ENCODE data around the gene ATP5IF1.

Gene ATP5IF1

DNA sequence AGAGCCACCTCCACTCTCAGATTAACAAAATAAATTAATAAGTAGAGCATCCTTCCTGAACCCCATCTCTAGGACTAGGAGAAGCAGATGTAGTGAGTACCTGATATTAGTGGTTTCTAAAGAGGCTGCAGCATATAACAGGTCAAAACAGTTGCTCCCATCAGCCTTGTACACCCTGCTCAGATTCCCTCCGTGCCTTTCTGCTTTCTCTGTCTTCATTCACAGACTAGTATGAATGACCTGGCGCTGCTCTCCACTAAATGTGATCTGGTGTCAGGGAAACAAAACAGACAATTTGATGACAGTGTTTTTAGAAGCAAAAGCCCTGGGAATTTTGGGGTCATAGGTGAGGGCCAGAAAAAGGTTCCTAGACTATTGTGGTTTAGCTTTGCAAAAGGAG lies 31.7 kb downstream of the ATP5IF1 start:
- no peak for DNase-seq

DNA sequence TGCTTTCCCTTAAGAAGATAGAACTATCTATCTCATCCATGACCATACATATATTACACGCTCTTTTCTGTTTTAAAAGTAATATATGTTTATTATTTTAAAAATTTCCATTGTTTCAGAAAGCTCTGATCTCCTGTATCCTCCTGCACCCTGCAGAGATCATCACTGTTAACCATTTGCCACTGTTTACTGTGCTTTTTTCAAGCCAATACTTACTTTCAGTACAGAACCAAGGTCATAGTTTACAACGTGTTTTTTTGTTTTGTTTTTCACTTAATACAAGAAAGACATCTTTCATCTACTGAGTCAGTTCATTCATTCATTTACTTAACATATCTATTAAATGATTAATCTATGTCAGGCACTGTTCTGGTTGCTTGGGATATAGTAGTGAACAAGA lies 33.6 kb downstream of the ATP5IF1 start:
- DNase-seq: no peak

DNA sequence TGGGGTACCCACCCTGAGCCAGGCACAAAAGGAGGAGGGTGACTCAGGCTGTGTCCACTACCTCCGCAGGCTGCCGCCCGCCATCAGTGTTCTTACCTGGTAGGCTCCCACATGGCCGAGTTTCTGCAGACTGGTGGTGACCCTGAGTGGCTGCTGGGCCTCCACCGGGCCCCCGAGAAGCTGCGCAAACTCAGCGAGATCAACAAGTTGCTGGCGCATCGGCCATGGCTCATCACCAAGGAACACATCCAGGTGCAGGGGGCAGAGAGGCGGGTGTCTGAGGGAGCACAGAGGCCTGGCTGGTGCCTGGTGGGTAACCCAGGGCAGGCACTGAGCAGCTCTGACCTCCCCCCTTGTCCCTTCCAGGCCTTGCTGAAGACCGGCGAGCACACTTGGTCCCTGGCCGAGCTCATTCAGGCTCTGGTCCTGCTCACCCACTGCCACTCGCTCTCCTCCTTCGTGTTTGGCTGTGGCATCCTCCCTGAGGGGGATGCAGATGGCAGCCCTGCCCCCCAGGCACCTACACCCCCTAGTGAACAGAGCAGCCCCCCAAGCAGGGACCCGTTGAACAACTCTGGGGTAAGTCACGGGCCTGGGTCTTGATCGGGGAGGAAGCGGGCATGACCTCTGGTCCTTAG lies 36.4 kb downstream of the ATP5IF1 start:
- DNase-seq: no peak

DNA sequence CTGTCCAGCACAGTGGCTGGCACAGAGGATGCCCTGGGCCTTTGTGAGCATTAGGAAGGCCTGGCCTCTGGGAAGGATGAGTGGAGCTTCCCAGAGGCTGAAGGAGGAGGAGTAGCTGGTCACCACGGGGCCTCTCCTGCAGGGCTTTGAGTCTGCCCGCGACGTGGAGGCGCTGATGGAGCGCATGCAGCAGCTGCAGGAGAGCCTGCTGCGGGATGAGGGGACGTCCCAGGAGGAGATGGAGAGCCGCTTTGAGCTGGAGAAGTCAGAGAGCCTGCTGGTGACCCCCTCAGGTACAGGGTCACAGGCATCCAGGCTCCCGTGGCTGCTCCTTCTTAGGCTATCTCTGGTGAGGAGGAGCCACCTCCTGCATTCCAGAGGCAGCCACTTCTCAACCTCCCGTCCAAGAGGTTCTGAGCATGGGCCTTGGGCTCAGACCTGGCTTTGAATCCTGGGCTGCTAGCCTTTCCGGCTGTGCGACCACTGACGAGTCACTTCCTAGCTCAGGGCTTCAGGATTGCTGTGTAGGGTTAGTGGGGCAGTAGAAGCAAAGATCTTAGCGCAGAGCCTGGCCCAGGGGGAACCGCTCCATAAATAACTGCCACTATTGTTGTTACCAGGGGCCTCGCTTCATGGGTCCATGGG lies 37.4 kb downstream of the ATP5IF1 start:
- no peak for DNase-seq

DNA sequence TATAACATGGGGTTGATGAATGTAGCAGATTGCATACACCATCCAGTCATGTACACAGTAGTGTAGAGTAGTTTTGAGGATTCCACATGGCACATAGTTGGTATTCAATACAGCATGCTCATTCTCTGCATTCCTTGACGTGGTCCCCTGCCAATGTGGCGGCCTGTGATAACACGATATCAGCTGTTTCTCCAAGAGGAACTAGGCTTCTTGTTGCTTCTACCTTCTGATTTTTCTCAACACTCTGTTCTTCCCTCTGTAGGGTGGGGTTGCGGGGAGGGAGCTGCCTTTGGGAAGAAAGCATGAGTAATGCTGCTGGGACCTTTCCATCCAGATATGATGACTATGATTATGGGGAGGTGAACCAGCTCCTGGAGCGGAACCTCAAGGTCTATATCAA lies 42.8 kb downstream of the ATP5IF1 start:
- DNase-seq: no peak

DNA sequence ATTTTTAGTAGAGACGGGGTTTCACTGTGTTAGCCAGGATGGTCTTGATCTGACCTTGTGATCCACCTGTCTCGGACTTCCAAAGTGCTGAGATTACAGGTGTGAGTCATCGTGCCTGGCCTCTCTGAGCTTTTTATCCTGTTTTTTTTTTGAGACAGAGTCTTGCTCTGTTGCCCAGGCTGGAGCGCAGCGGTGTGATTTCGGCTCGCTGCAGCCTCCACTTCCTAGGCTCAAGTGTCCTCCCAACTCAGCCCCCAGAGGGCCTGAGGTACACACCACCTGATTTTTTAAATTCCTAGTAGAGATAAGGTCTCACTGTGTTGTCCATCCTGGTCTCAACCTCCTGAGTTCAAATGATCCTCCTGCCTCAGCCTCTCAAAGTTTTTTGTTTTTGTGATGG lies 43.8 kb downstream of the ATP5IF1 start:
- DNase-seq: no peak

DNA sequence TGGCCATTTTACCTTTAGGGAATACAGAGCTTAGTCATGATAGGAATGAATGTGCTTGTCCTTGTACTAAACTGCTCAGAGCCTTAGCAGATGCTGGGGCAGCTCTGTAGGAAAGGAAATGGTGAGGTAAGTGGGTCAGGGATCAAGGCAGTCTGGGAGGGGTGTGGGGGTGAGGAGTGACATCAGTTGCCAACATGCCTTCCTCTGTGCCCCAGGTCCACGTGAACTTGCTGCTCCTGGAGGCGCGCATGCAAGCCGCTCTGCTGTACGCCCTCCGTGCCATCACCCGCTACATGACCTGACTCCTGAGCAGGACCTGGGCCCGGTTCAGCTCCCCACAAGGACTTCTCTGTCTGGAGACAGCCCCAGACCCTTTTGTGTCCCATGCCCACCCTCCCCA lies 44.6 kb downstream of the ATP5IF1 start:
- DNase-seq: peak in 1 of 2 donors; percentile 62

DNA sequence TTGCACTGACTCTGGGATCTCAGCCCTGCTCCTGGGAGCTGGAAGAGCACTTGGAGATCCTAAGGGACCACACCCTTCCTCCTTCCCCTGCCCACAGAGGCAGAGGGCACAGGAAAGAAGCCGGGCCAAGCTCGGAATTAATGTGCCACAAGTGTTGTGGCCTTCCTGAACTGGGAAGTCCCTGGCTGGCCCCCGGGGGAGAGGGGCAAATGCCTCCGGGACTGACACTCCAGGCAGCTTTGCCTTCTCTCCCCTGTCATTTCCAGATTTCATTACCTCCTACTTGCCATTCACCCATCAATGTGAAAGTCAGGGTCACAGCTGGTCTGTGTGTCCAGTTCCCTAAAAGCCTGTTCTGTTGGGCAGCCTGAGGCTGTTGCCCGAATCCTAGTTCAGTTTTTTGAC lies 45.1 kb downstream of the ATP5IF1 start:
- DNase-seq: peak; percentile 51 to 71

DNA sequence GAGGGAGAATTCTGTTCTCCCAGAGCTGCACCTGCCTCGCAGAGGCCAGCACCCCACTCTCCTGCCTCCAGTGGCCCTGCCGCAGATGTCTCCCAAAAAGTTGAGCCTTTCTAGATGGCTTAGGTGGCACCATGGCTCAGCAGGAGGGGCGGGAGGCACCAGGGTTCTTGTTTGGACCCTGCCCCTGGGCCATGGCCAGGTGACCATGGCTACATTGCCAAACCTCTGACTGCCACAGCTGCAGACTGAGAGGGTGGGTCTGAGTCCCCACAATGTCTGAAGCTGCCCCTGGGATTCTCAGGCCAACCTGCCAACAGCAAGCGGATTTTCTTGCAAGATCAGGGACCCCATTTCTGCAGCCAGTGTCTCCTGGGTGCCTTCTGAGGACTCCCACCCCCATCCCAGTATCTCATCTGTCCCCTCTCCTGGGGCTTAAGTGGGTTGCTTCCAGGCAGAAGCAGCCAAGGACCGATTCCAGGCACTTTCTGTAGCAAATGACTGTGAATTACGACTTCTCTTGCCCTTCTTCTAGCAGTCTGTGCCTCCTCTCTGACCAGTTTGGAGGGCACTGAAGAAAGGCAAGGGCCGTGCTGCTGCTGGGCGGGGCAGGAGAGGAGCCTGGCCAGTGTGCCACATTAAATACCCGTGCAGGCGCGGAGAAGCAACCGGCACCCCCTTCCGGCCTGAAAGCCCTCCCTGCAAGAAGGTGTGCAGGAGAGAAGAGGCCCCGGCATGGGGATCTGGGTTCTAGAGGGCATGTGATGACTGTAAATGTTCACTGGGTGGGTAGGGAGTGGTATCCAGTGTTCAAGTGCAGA lies 45.9 kb downstream of the ATP5IF1 start:
- DNase-seq: no peak

DNA sequence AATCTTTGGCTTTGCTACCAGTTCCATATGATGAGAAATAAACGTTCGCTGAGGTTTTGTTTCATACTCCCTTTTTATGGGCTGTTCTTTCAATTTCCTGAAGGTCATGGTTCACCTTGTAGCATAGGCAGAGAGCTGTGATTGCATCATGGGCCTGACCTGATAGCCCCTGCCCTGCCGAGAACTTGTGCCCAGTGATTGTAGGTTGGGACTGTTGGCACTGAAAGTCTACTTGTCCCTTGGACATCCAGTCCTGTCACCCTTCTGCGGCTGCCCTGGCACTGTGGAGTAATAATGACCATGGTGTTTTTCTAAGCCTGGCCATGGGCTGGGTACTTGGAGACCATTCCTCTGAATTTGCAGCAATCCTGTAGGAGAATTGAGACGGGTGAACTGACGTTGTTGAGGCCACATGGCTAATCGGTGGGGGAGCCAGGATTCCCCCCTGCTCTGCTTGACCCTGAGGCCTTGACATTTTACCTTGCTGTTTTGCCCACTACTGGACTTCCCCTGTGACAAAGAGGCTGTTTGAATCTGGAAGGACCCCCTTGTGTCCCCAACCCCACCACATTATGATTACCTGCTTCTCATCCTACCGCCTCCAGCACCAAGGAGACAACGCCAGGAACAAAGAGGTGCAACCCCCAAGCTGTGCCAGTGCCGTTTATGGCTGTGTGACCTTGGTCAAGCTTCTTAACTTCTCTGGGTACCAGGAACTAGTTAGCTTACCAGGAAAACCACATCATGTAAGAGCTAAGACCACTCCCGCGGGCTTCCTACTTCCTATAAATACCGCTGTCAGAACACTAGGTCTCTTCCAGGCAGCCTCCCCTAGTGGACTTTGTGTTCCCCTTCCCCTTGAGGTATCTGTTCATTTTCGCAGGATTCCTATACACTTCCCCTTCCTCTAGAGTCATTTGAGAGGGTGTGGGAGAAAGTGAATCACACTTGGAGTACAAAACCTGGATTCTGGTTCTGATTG lies 46.8 kb downstream of the ATP5IF1 start:
- peak; percentile 64 to 77 for DNase-seq

DNA sequence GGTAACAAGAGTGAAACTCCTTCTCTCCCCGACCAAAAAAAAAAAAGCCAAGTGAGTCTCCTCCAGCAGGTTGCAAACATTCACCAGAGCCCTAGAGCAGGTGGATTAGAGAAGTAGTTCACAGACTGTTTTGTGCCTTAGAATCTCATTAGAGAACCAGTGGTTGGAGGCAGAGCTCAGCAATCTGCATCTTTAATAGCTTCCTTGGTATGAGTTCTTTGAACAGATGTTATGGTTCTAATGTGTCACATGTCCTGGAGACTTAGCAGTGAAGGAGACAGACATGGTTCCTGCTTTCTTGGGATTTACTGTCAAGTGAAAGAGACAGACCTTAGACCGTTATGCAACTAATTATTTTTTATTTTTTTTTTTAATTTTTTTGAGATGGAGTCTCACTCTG lies 50.2 kb downstream of the ATP5IF1 start:
- no peak for DNase-seq

Data from inflammatory macrophage treated with lipopolysaccharide for 1 hour (primary cell).